Loucy (cell line): ENCODE results near the gene SPPL3.
A peak's percentile ranks its signal among the peaks of the same experiment; 100 is the strongest.

Source experiments
- H2AFZ ChIP-seq: fragments of 200-600 bp; sonication (generic); 2 replicates; pipeline ENCODE4 v1.6.0; 2016; ENCODE audit warnings: antibody characterized with exemption, mild to moderate bottlenecking, low read length, moderate library complexity
- H3F3A ChIP-seq: fragments of 200-600 bp; 2 replicates; pipeline ENCODE4 v1.6.0; 2016; ENCODE audit warnings: antibody characterized with exemption, low read depth, mild to moderate bottlenecking
- H3K27me3 ChIP-seq: fragments of 200-600 bp; sonication (generic); 2 replicates; pipeline ENCODE4 v1.6.1; 2014; ENCODE audit warnings: low read length, mild to moderate bottlenecking; ENCODE audit not compliant: insufficient read depth, poor library complexity, severe bottlenecking
- H3K36me3 ChIP-seq: fragments of 200-600 bp; sonication (generic); 2 replicates; pipeline ENCODE4 v1.6.1; 2016; ENCODE audit warnings: low read length; ENCODE audit not compliant: insufficient read depth
- H3K4me1 ChIP-seq: fragments of 200-600 bp; sonication (generic); 2 replicates; pipeline ENCODE4 v1.5.1; 2014; ENCODE audit warnings: low read length, mild to moderate bottlenecking; ENCODE audit not compliant: insufficient read depth, poor library complexity, severe bottlenecking
- H3K4me2 ChIP-seq: fragments of 200-600 bp; sonication (generic); 2 replicates; pipeline ENCODE4 v1.6.0; 2014; ENCODE audit warnings: antibody characterized with exemption, low read length, low read depth, mild to moderate bottlenecking; ENCODE audit not compliant: poor library complexity, severe bottlenecking
- H3K4me3 ChIP-seq: fragments of 200-600 bp; sonication (generic); 2 replicates; pipeline ENCODE4 v1.5.1; 2014; ENCODE audit warnings: low read length, mild to moderate bottlenecking, mixed read lengths; ENCODE audit not compliant: poor library complexity, severe bottlenecking
- H3K79me2 ChIP-seq: fragments of 200-600 bp; sonication (generic); 2 replicates; pipeline ENCODE4 v1.6.1; 2014; ENCODE audit warnings: low read length; ENCODE audit not compliant: insufficient read depth
- H3K9ac ChIP-seq: fragments of 200-600 bp; sonication (generic); 2 replicates; pipeline ENCODE4 v1.6.0; 2014; ENCODE audit warnings: mild to moderate bottlenecking, low read depth, low read length, moderate library complexity; ENCODE audit not compliant: poor library complexity, severe bottlenecking
- H3K9me2 ChIP-seq: fragments of 200-600 bp; sonication (generic); replicated peaks from 2 replicates; pipeline ENCODE4 v1.6.1; 2016; ENCODE audit warnings: low read depth, low read length, mixed read lengths
- H3K9me3 ChIP-seq: fragments of 200-600 bp; sonication (generic); 2 replicates; pipeline ENCODE4 v1.6.1; 2014; ENCODE audit warnings: mild to moderate bottlenecking, antibody characterized with exemption, low read length, low read depth; ENCODE audit not compliant: insufficient read depth
- H4K20me1 ChIP-seq: fragments of 200-600 bp; sonication (generic); 2 replicates; pipeline ENCODE4 v1.6.0; 2014; ENCODE audit warnings: antibody characterized with exemption, low read length, mild to moderate bottlenecking; ENCODE audit not compliant: insufficient read depth, poor library complexity, severe bottlenecking
- EZH2phosphoT487 ChIP-seq: fragments of 200-600 bp; IDR thresholded peaks from 2 replicates; pipeline ENCODE4 v1.6.1; 2018; ENCODE audit warnings: antibody characterized with exemption, mild to moderate bottlenecking, moderate library complexity, borderline replicate concordance
- TF ChIP-seq, protein P1 (sequence below): fragments of 200-600 bp; sonication (generic); conservative IDR thresholded peaks from 2 replicates; pipeline ENCODE4 v1.5.1; 2014; ENCODE audit warnings: mild to moderate bottlenecking, antibody characterized with exemption, low read length

Gene SPPL3

DNA sequence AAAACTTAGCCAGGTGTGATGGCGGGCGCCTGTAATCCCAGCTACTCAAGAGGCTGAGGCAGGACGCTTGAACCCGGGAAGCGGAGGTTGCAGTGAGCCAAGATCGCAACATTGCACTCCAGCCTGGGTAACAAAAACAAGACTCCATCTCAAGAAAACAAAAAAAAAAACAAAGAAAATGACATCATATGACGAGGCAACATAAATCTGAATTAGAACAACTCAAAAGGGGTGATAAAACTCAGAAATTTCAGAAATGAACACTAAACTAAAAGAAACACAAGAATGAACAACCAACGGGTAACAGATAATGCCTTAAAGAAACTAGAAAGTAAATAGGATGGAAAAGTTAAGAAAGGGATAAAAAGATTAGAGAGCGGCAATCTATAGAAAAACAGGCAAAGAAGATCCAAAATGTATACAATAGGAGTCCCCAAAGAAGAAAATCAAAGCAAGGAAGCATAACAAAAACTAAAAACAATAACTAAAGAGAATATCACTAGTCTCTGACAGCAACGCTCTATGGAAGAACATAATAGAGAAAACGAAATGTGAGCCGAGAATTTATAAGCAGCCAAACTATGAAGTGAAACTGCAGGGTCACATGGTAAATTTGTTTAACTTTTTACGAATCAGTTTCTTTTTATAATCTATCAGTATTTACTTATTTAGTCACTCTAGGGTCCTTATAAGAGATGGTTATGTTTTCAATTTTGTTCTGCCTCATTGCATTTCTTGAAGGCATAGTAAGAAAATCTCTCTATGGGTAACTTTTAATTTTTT lies 45.7 kb downstream of the SPPL3 start:
- Histone ChIP-seq H3K4me2 (no peak overlapping the region), H3K27me3 (no peaks in the 10 kb centered on the region)

DNA sequence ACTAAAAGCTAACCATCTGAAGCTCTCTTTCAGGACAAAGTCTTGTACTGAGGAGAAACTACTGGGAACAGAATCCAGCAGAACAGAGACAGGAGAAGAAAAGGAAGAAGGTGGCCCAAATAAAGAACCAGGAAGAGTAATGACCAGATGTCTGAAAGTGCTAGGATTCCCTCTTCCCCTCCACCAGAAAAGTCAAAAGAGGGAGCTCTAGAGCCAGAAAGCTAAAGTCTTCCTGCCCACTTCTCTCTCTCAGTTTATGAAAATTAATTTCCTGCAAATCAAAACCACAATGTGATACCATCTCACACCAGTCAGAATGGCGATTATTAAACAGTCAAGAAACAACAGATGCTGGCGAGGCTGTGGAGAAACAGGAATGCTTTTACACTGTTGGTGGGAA lies 47.2 kb downstream of the SPPL3 start:
- H3K4me2 ChIP-seq, result peak overlapping the region; percentile 66
- H2AFZ ChIP-seq, result no peak overlapping the region
- peak overlapping the region; percentile 66 for H3K9ac ChIP-seq
- no peaks in the 10 kb centered on the region for H3F3A ChIP-seq
- H4K20me1 ChIP-seq, result peaks cover 33% of the 10 kb centered on the region
- peaks cover 90% of the 10 kb centered on the region for H3K79me2 ChIP-seq
- peak overlapping the region; percentile 30 for H3K4me3 ChIP-seq
- TF ChIP-seq, protein P1, sequence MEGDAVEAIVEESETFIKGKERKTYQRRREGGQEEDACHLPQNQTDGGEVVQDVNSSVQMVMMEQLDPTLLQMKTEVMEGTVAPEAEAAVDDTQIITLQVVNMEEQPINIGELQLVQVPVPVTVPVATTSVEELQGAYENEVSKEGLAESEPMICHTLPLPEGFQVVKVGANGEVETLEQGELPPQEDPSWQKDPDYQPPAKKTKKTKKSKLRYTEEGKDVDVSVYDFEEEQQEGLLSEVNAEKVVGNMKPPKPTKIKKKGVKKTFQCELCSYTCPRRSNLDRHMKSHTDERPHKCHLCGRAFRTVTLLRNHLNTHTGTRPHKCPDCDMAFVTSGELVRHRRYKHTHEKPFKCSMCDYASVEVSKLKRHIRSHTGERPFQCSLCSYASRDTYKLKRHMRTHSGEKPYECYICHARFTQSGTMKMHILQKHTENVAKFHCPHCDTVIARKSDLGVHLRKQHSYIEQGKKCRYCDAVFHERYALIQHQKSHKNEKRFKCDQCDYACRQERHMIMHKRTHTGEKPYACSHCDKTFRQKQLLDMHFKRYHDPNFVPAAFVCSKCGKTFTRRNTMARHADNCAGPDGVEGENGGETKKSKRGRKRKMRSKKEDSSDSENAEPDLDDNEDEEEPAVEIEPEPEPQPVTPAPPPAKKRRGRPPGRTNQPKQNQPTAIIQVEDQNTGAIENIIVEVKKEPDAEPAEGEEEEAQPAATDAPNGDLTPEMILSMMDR, result peak; percentile 65
- TF ChIP-seq EZH2phosphoT487, result no peak
- no peaks in the 10 kb centered on the region for H3K27me3 ChIP-seq
- H3K36me3 ChIP-seq, result no peaks in the 10 kb centered on the region
- no peaks in the 10 kb centered on the region for H3K9me2 ChIP-seq
- peaks cover 35% of the 10 kb centered on the region for H3K4me1 ChIP-seq
- H3K9me3 ChIP-seq, result no peaks in the 10 kb centered on the region; the same call in 1 of the 2 replicates

More for the DNA sequence above, 45.7 kb downstream of the SPPL3 start:
- Histone ChIP-seq H3K9me2 (no peaks in the 10 kb centered on the region), H3K4me1 (peaks cover 31% of the 10 kb centered on the region), H2AFZ (no peak overlapping the region), H3K79me2 (peaks cover 96% of the 10 kb centered on the region), H3K9ac (no peak overlapping the region), H4K20me1 (peaks cover 28% of the 10 kb centered on the region), H3F3A (no peaks in the 10 kb centered on the region), H3K36me3 (no peaks in the 10 kb centered on the region), H3K4me3 (no peak overlapping the region), H3K9me3 (no peaks in the 10 kb centered on the region; the same call in 1 of the 2 replicates)
- no peak for TF ChIP-seq EZH2phosphoT487
- TF ChIP-seq, protein P1, result no peak

DNA sequence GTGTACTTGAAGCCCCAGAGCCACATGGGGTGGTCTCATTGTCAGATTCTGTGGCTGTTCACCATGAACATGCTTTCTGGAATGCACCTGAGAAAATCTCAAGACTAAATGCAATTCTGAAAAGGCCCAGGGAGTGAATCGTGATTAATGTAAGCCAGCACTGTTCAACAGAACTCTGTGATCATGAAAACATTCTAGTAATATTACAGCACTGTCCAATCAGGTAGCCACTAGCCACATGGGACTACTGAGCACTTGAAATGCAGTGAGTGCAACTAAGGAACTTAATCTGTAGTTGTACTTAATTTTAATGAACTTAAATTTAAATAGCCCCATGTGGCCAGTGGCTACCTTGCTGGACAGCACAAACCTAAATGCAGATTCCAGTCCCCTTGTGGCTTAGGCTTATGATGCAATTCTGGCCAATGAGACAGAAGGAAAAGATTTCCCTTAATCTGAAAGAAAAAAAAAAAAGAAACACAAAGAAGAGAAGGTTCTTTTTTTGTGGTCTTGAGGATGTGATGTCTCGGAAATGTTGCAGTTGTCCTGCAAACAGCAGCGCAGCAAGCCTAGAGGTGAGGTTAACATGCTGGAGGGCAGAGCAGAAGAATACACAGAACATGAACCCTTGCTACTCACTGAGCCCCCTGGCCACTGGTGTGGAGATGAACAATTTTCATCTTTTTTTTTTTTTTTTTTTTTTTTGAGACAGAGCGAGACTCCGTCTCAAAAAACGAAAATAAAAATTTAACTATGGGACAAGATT lies 48.2 kb downstream of the SPPL3 start:
- TF ChIP-seq, protein P1, result no peak
- no peak for TF ChIP-seq EZH2phosphoT487
- H2AFZ ChIP-seq, result no peak overlapping the region
- peaks cover 29% of the 10 kb centered on the region for H3K4me1 ChIP-seq
- H3F3A ChIP-seq, result no peaks in the 10 kb centered on the region
- H3K27me3 ChIP-seq, result no peaks in the 10 kb centered on the region
- no peaks in the 10 kb centered on the region; the same call in 1 of the 2 replicates for H3K9me3 ChIP-seq
- H3K4me2 ChIP-seq, result peak overlapping the region; percentile 66
- H4K20me1 ChIP-seq, result peaks cover 30% of the 10 kb centered on the region
- no peaks in the 10 kb centered on the region for H3K36me3 ChIP-seq
- peak overlapping the region; percentile 66 for H3K9ac ChIP-seq
- peaks cover 90% of the 10 kb centered on the region for H3K79me2 ChIP-seq
- H3K4me3 ChIP-seq, result no peak overlapping the region
- no peaks in the 10 kb centered on the region for H3K9me2 ChIP-seq
